Neural cell (in vitro differentiated cells): ENCODE results near the gene RSL24D1. TPM values are rescaled to one million over a fixed set of nuclear protein-coding genes. Genes with fewer than 3 reads are reported as not detected.

Experiments used
- H2AFZ ChIP-seq: fragments of 200-600, 300-800 bp; sonication (generic), shearing (Covaris generic); 2 replicates; pipeline ENCODE4 v1.6.0; 2014; ENCODE audit warnings: low read depth, mild to moderate bottlenecking, antibody characterized with exemption, low read length, moderate library complexity
- H3F3A ChIP-seq: fragments of 200-600 bp; shearing (Covaris generic); 2 replicates; pipeline ENCODE4 v1.6.1; 2016; ENCODE audit warnings: mild to moderate bottlenecking, moderate library complexity, mixed read lengths, antibody characterized with exemption, low read length; ENCODE audit not compliant: insufficient read depth, poor library complexity, severe bottlenecking
- H3K27ac ChIP-seq: fragments of 200-600, 300-800 bp; sonication (generic), shearing (Covaris generic); 2 replicates; pipeline ENCODE4 v1.5.1; 2014; ENCODE audit warnings: mild to moderate bottlenecking, low read length, moderate library complexity
- H3K27me3 ChIP-seq: fragments of 300-800, 200-600 bp; sonication (generic), shearing (Covaris generic); 2 replicates; pipeline ENCODE4 v1.6.0; 2014; ENCODE audit warnings: mild to moderate bottlenecking, low read depth, low read length, moderate library complexity; ENCODE audit not compliant: insufficient read depth
- H3K36me3 ChIP-seq: fragments of 300-800, 200-600 bp; sonication (generic), shearing (Covaris generic); 2 replicates; pipeline ENCODE4 v1.5.1; 2014; ENCODE audit warnings: mild to moderate bottlenecking, antibody characterized with exemption, low read length, moderate library complexity; ENCODE audit not compliant: insufficient read depth
- H3K4me2 ChIP-seq: fragments of 300-800, 200-600 bp; sonication (generic), shearing (Covaris generic); 2 replicates; pipeline ENCODE4 v1.6.0; 2014; ENCODE audit warnings: mild to moderate bottlenecking, low read length
- H3K4me3 ChIP-seq: fragments of 300-800, 200-600 bp; sonication (generic), shearing (Covaris generic); 2 replicates; pipeline ENCODE4 v1.5.1; 2014; ENCODE audit warnings: mild to moderate bottlenecking, low read length, moderate library complexity
- H3K79me2 ChIP-seq: fragments of 200-600 bp; shearing (Covaris generic); replicated peaks from 2 replicates; pipeline ENCODE4 v1.6.0; 2014; ENCODE audit warnings: mild to moderate bottlenecking, low read length, moderate library complexity; ENCODE audit not compliant: insufficient read depth
- H3K9ac ChIP-seq: fragments of 300-800, 200-600 bp; sonication (generic), shearing (Covaris generic); 2 replicates; pipeline ENCODE4 v1.6.1; 2016; ENCODE audit warnings: mild to moderate bottlenecking, low read length, mixed read lengths
- H3K9me2 ChIP-seq: fragments of 200-600 bp; shearing (Covaris generic); 2 replicates; pipeline ENCODE4 v1.6.1; 2016; ENCODE audit warnings: mild to moderate bottlenecking, low read length, mixed read lengths; ENCODE audit not compliant: insufficient read depth
- H3K9me3 ChIP-seq: fragments of 200-600, 300-800 bp; sonication (generic), shearing (Covaris generic); 2 replicates; pipeline ENCODE4 v1.6.1; 2016; ENCODE audit warnings: mild to moderate bottlenecking, mixed run types, low read length, moderate library complexity, mixed read lengths
- H4K20me1 ChIP-seq: fragments of 200-600 bp; shearing (Covaris generic); 2 replicates; pipeline ENCODE4 v1.6.1; 2016; ENCODE audit warnings: mild to moderate bottlenecking, mixed run types; ENCODE audit not compliant: insufficient read depth
- CTCF ChIP-seq: fragments of 450-650 bp; IDR thresholded peaks from 2 replicates; pipeline ENCODE4 v1.5.1; 2014; ENCODE audit warnings: antibody characterized with exemption, mild to moderate bottlenecking, moderate library complexity; ENCODE audit not compliant: poor library complexity, severe bottlenecking
- EP300 ChIP-seq: fragments of 450-650 bp; conservative IDR thresholded peaks from 2 replicates; pipeline ENCODE4 v1.6.1; 2014; ENCODE audit warnings: antibody characterized with exemption, mild to moderate bottlenecking, moderate library complexity; ENCODE audit not compliant: poor library complexity, severe bottlenecking
- EZH2 ChIP-seq: fragments of 200-600, 300-800 bp; shearing (Covaris generic), sonication (generic); IDR thresholded peaks from 2 replicates; pipeline ENCODE4 v1.6.1; 2014; ENCODE audit warnings: antibody characterized with exemption, low read length, borderline replicate concordance, mild to moderate bottlenecking; ENCODE audit not compliant: insufficient read depth, poor library complexity, severe bottlenecking
- MXI1 ChIP-seq: fragments of 450-650 bp; conservative IDR thresholded peaks from 2 replicates; pipeline ENCODE4 v1.6.1; 2014; ENCODE audit warnings: antibody characterized with exemption, mild to moderate bottlenecking; ENCODE audit not compliant: poor library complexity, severe bottlenecking
- POLR2AphosphoS5 ChIP-seq: IDR thresholded peaks from 2 replicates; pipeline ENCODE4 v1.6.1; 2012
- RAD21 ChIP-seq: fragments of 450-650 bp; conservative IDR thresholded peaks from 2 replicates; pipeline ENCODE4 v1.6.1; 2014; ENCODE audit warnings: antibody characterized with exemption, mild to moderate bottlenecking, moderate library complexity
- REST ChIP-seq: IDR thresholded peaks from 2 replicates; pipeline ENCODE4 v1.6.1; 2012; ENCODE audit warnings: borderline replicate concordance
- SMC3 ChIP-seq: fragments of 450-650 bp; conservative IDR thresholded peaks from 2 replicates; pipeline ENCODE4 v1.6.1; 2014; ENCODE audit warnings: antibody characterized with exemption, mild to moderate bottlenecking, moderate library complexity; ENCODE audit not compliant: poor library complexity
- TAF1 ChIP-seq: IDR thresholded peaks from 2 replicates; pipeline ENCODE4 v1.6.1; 2012; ENCODE audit warnings: low read depth
- polyA plus RNA-seq: library from polyadenylated mRNA; depleted of rRNA; stranded (reverse); fragments of >200 nt; gene quantifications from 2 replicates; pipeline ENCODE4 v1.2.3, GENCODE V29; 2014

RSL24D1 gene
- polyA plus RNA-seq, 1 donor from 2014 or later = 227 TPM

GRCh38 chr15:55235546-55236036 lies 38.9 kb upstream of the RSL24D1 start:
- TF ChIP-seq POLR2AphosphoS5 (no peak), EP300 (no peak), REST (no peak), RAD21 (no peak), TAF1 (no peak), EZH2 (no peak), CTCF (no peak), MXI1 (no peak), SMC3 (no peak)

GRCh38 chr15:55234800-55235104 lies 38.0 kb upstream of the RSL24D1 start:
- Histone ChIP-seq H3K4me2 (no peak overlapping the region), H3K27ac (no peak overlapping the region), H3K36me3 (no peaks in the 10 kb centered on the region), H3K9ac (no peak overlapping the region), H3F3A (no peaks in the 10 kb centered on the region), H3K9me2 (no peaks in the 10 kb centered on the region), H3K9me3 (no peaks in the 10 kb centered on the region), H4K20me1 (no peaks in the 10 kb centered on the region), H2AFZ (no peak overlapping the region), H3K79me2 (no peaks in the 10 kb centered on the region), H3K4me3 (no peak overlapping the region), H3K27me3 (no peaks in the 10 kb centered on the region)
- TF ChIP-seq EP300 (no peak), REST (no peak), CTCF (no peak), SMC3 (no peak), EZH2 (no peak), MXI1 (no peak), POLR2AphosphoS5 (no peak), RAD21 (no peak), TAF1 (no peak)

More at GRCh38 chr15:55235546-55236036, 38.9 kb upstream of the RSL24D1 start:
- Histone ChIP-seq H3K4me3 (no peak overlapping the region), H3K79me2 (no peaks in the 10 kb centered on the region), H3K9me2 (no peaks in the 10 kb centered on the region), H3K9me3 (no peaks in the 10 kb centered on the region), H2AFZ (no peak overlapping the region), H3K9ac (no peak overlapping the region), H3K36me3 (no peaks in the 10 kb centered on the region), H3F3A (no peaks in the 10 kb centered on the region), H3K4me2 (no peak overlapping the region), H4K20me1 (no peaks in the 10 kb centered on the region), H3K27ac (no peak overlapping the region), H3K27me3 (no peaks in the 10 kb centered on the region)
